ENCODE measurements around the gene DND1. TPM values are rescaled to one million over a fixed set of nuclear protein-coding genes. Genes with fewer than 3 reads are reported as not detected.

Gene DND1
- total RNA-seq = 0.26 and 0.64 TPM in 2 replicates

GRCh38 chr5:140673187-140673976 is at the start of gene DND1:
Gene DND1, minus strand, starts transcription at chr5:140673576. Its CDS starts 34 bp downstream, at chr5:140673542.

GRCh38 chr5:140700177-140701144 is 27.1 kb upstream of the DND1 start, which contains the start of gene ZMAT2:
Gene ZMAT2, plus strand, starts transcription at chr5:140700447. Its CDS starts 14 bp downstream, at chr5:140700461.

GRCh38 chr5:140690941-140691924 is 17.9 kb upstream of the DND1 start, which contains the start of the genes HARS1 and HARS2:
Gene HARS1, minus strand, starts transcription at chr5:140691370. Its CDS starts 66 bp downstream, at chr5:140691304.
Gene HARS2, plus strand, starts transcription at chr5:140691455. Its CDS starts 194 bp downstream, at chr5:140691649.

GRCh38 chr5:140664359-140665119 is 8.8 kb downstream of the DND1 start, which contains the start of gene WDR55:
Gene WDR55, plus strand, starts transcription at chr5:140664904. Its CDS starts 9 bp downstream, at chr5:140664913.

GRCh38 chr5:140639148-140639981 is 34.0 kb downstream of the DND1 start, which contains the start of gene TMCO6:
Gene TMCO6, plus strand, starts transcription at chr5:140639451. Its CDS starts 77 bp downstream, at chr5:140639528.

GRCh38 chr5:140633021-140633471 is 40.3 kb downstream of the DND1 start, which contains the start of gene CD14:
Gene CD14, minus strand, starts transcription at chr5:140633175. Its CDS starts 104 bp downstream, at chr5:140633071.

Other genes starting within 250 kb of the DND1 start
- gene EIF4EBP3, start 125.9 kb downstream of the DND1 start, total RNA-seq = 2.1 and 3.3 TPM in 2 replicates
- 40.7 and 84.2 TPM in 2 replicates for gene SRA1, start 116.1 kb downstream of the DND1 start, total RNA-seq
- 5.4 and 6.9 TPM in 2 replicates for gene APBB3, start 109.0 kb downstream of the DND1 start, total RNA-seq
- gene SLC35A4, start 108.7 kb downstream of the DND1 start, total RNA-seq = 39.0 and 45.8 TPM in 2 replicates
- 0.26 and 1.8 TPM in 2 replicates for gene CD14, start 40.4 kb downstream of the DND1 start, total RNA-seq
- gene TMCO6, start 34.1 kb downstream of the DND1 start, total RNA-seq = 4.9 and 50.5 TPM in 2 replicates
- gene NDUFA2, start 25.9 kb downstream of the DND1 start, total RNA-seq = 58.6 and 67.5 TPM in 2 replicates
- 63.4 and 92.9 TPM in 2 replicates for gene IK, start 25.7 kb downstream of the DND1 start, total RNA-seq
- gene WDR55, start 8.7 kb downstream of the DND1 start, total RNA-seq = 16.8 and 16.9 TPM in 2 replicates
- 41.6 and 81.6 TPM in 2 replicates for gene HARS1, start 17.8 kb upstream of the DND1 start, total RNA-seq
- 23.9 and 25.6 TPM in 2 replicates for gene HARS2, start 17.9 kb upstream of the DND1 start, total RNA-seq
- gene ZMAT2, start 26.9 kb upstream of the DND1 start, total RNA-seq = 30.4 TPM in 2 replicates
- not detected in 2 replicates for gene PCDHA1, start 112.6 kb upstream of the DND1 start, total RNA-seq
- not detected in 2 replicates for gene PCDHA2, start 121.3 kb upstream of the DND1 start, total RNA-seq
- gene PCDHA3, start 127.5 kb upstream of the DND1 start, total RNA-seq = under 0.01 TPM in 1 of 2 replicates, not detected in the other
- gene PCDHA4, start 133.5 kb upstream of the DND1 start, total RNA-seq = 0.48 TPM in 1 of 2 replicates, not detected in the other
- gene PCDHA5, start 148.0 kb upstream of the DND1 start, total RNA-seq = not detected in 2 replicates
- not detected in 2 replicates for gene PCDHA6, start 154.4 kb upstream of the DND1 start, total RNA-seq
- under 0.01 TPM in 1 of 2 replicates, not detected in the other for gene PCDHA7, start 160.7 kb upstream of the DND1 start, total RNA-seq
- gene PCDHA8, start 167.6 kb upstream of the DND1 start, total RNA-seq = not detected in 2 replicates
- under 0.01 TPM in 1 of 2 replicates, not detected in the other for gene PCDHA9, start 174.8 kb upstream of the DND1 start, total RNA-seq
- under 0.01 TPM in 1 of 2 replicates, not detected in the other for gene PCDHA10, start 182.3 kb upstream of the DND1 start, total RNA-seq
- gene PCDHA11, start 195.4 kb upstream of the DND1 start, total RNA-seq = not detected in 2 replicates
- gene PCDHA12, start 201.7 kb upstream of the DND1 start, total RNA-seq = under 0.01 TPM in 1 of 2 replicates, not detected in the other
- gene PCDHA13, start 208.5 kb upstream of the DND1 start, total RNA-seq = not detected in 2 replicates